GM18517 (cell line): Measurements from ENCODE around the gene C1orf35.

Experiments
- ATAC-seq: cut with Tn5 transposase; IDR thresholded peaks from one replicate; pipeline ENCODE4 v1.9.1; 2021; ENCODE audit warnings: mild to moderate bottlenecking, moderate library complexity; ENCODE audit not compliant: unreplicated experiment

C1orf35 gene

GRCh38 chr1:228082214-228082917 is 20.8 kb downstream of the C1orf35 start, which contains the start of gene ARF1:
Gene ARF1 (plus strand): TSS chr1:228082708. CDS start chr1:228097115, 14,407 bp downstream.
- peak; percentile 69 for ATAC-seq

GRCh38 chr1:228081578-228082213 is 21.4 kb downstream of the C1orf35 start:
- ATAC-seq, result peak; percentile 13

- no peak for ATAC-seq
Observed at GRCh38 chr1:228081144-228081543, 22.0 kb downstream of the C1orf35 start.

GRCh38 chr1:228079601-228080263 is 23.4 kb downstream of the C1orf35 start:
- ATAC-seq, result no peak

- no peak for ATAC-seq
Observed at GRCh38 chr1:228079013-228079412, 24.1 kb downstream of the C1orf35 start.

GRCh38 chr1:228077565-228078330 is 25.4 kb downstream of the C1orf35 start:
- ATAC-seq, result no peak

GRCh38 chr1:228076796-228077430 is 26.2 kb downstream of the C1orf35 start:
- no peak for ATAC-seq

- ATAC-seq, result no peak
Observed at GRCh38 chr1:228075801-228076271, 27.3 kb downstream of the C1orf35 start.

GRCh38 chr1:228074954-228075730 is 28.0 kb downstream of the C1orf35 start:
- no peak for ATAC-seq

GRCh38 chr1:228073857-228074545 is 29.1 kb downstream of the C1orf35 start:
- ATAC-seq, result no peak

- ATAC-seq, result no peak
Observed at GRCh38 chr1:228073061-228073856, 29.9 kb downstream of the C1orf35 start.

- no peak for ATAC-seq
Observed at GRCh38 chr1:228072658-228073043, 30.5 kb downstream of the C1orf35 start.

- ATAC-seq, result no peak
Observed at GRCh38 chr1:228071839-228072657, 31.1 kb downstream of the C1orf35 start.

- ATAC-seq, result no peak
Observed at GRCh38 chr1:228070851-228071250, 32.3 kb downstream of the C1orf35 start.

GRCh38 chr1:228070173-228070572 is 33.0 kb downstream of the C1orf35 start:
- no peak for ATAC-seq

- ATAC-seq, result no peak
Observed at GRCh38 chr1:228068359-228068758, 34.8 kb downstream of the C1orf35 start.

GRCh38 chr1:228066891-228067654 is 36.1 kb downstream of the C1orf35 start:
- ATAC-seq, result no peak
